ENCODE data around the gene EYA2. TPM values are rescaled to one million over a fixed set of nuclear protein-coding genes. Genes with fewer than 3 reads are reported as not detected.

EYA2 gene
- total RNA-seq, 1 donor from 2014 or later: 1.3 TPM

- Mint-ChIP-seq H3K27me3 (ENCODE audit: low read depth) (no peaks in the 10 kb centered on the region), H3K4me1 (peaks cover 8% of the 10 kb centered on the region), H3K4me3 (no peak overlapping the region), H3K27ac (ENCODE audit: unreplicated experiment) (no peak overlapping the region), H3K9me3 (no peaks in the 10 kb centered on the region), H3K36me3 (ENCODE audit: low read depth) (no peaks in the 10 kb centered on the region)
- TF ChIP-seq CTCF (conservative IDR thresholded peaks at IDR 0.05): no peak
- DNase-seq (ENCODE audit: low read depth, low spot score): no peak
Observed at GRCh38 chr20:47136782-47137181, 242.1 kb downstream of the EYA2 start.

DNA sequence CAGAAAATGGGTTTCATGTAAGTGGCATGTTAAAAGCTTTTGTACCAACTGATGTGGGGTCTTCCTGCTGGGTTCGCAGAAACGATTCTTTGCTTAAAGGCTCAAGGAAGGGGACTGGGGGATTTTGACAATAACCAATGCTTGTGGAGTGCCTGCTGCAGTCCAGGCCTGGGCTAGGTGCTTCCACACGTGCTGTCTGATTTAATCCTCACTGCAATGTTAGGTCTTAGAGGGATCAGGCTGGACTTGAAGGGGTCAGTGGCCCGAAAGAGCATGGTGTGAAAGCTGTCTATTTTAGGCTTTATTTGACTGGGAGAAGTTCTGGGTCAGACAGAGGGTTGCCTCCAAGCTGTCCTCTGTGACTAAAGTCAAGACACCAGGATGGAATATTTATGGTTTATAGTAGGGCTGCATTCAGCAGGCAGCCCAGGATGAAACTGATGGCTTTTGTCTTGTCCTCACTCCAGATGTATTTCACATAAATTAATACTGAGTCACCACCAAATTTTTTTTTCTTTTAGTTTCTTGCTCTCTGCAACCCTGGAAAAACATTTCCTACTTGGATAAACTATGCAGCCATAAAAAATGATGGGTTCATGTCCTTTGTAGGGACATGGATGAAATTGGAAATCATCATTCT, 242.7 kb downstream of the EYA2 start:
- peaks cover 8% of the 10 kb centered on the region for H3K4me1 Mint-ChIP-seq
- H3K27ac Mint-ChIP-seq (ENCODE audit: unreplicated experiment): no peak overlapping the region

GRCh38 chr20:47139934-47140535, 245.4 kb downstream of the EYA2 start:
- Mint-ChIP-seq H3K27ac (ENCODE audit: unreplicated experiment) (no peak overlapping the region), H3K27me3 (ENCODE audit: low read depth) (no peaks in the 10 kb centered on the region), H3K4me3 (no peak overlapping the region), H3K4me1 (peaks cover 14% of the 10 kb centered on the region), H3K36me3 (ENCODE audit: low read depth) (no peaks in the 10 kb centered on the region), H3K9me3 (no peaks in the 10 kb centered on the region)
- no peak for TF ChIP-seq CTCF (conservative IDR thresholded peaks at IDR 0.05)
- DNase-seq (ENCODE audit: low read depth, low spot score): no peak

More for the DNA sequence above, 242.7 kb downstream of the EYA2 start:
- Mint-ChIP-seq H3K4me3 (no peak overlapping the region), H3K36me3 (ENCODE audit: low read depth) (no peaks in the 10 kb centered on the region), H3K27me3 (ENCODE audit: low read depth) (no peaks in the 10 kb centered on the region), H3K9me3 (no peaks in the 10 kb centered on the region)
- no peak for TF ChIP-seq CTCF (conservative IDR thresholded peaks at IDR 0.05)
- DNase-seq (ENCODE audit: low read depth, low spot score): no peak

DNA sequence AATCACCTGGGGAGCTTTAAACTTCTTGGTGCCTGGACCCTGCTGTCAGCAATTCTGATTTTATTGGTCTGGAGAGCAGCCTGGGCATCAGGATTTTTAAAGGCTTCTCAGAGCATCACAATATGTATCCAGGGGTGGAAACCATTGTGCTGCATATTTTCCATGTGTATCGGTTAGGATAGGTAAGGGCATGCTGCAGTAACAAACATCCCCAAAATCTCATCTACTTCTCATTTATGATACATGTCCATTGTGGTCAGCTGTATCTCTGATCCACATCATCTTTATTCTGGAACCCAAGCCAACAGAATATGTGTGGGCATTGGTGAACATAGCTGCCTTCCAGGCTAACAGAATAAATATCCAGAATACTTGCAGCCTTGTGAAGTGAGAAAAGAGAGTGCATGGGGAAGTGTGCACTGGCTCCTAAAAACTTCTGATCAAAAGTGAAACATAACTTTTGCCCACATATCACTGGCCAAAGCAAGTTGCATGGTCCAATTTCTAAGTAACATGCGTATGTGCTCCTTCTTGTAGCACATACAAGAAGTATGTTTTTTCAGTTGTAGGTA, 246.8 kb downstream of the EYA2 start:
- no peaks in the 10 kb centered on the region for H3K9me3 Mint-ChIP-seq
- no peak overlapping the region for H3K4me3 Mint-ChIP-seq
- no peak for TF ChIP-seq CTCF (conservative IDR thresholded peaks at IDR 0.05)
- no peak for DNase-seq (ENCODE audit: low read depth, low spot score)
- H3K27me3 Mint-ChIP-seq (ENCODE audit: low read depth): no peaks in the 10 kb centered on the region
- H3K27ac Mint-ChIP-seq (ENCODE audit: unreplicated experiment): no peak overlapping the region
- H3K36me3 Mint-ChIP-seq (ENCODE audit: low read depth): no peaks in the 10 kb centered on the region
- H3K4me1 Mint-ChIP-seq: peaks cover 23% of the 10 kb centered on the region

DNA sequence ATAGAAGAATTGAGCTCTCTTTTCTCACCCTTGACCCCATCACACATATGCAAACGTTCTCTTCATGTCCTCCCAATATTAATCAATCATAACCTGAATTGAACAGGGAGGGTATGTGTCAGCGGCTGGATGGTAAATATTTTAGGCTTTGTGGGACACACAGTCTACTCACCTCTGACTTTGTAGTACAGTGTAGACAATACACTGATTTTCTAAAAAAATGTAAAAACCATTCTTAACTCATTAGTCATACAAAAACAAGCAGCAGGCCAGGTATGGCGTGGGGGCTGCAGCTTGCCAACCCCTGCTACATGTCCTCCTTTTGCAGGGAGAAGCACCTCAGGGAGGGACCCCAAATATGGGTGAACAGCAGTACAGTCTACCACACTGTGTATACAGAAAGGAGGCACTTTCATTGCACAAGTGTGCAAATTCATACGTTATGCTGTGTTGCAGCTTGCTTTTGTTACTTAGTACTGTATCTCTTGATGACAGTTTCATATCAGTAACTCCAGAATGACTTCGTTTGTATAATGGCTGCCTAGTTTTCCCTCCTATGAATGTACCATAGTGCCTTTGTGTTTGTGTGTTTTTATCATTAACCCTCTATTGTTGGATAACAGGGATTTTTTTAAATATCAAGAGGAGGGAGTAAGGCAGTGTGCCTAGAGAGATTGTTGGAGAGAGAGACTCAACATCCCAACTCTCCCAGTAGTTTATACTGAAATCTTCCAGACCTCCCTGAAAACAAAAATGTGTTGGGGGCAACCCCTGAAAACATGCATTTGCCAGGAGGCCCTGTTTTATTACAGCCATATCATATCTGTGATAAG, 247.5 kb downstream of the EYA2 start:
- Mint-ChIP-seq H3K36me3 (ENCODE audit: low read depth) (no peaks in the 10 kb centered on the region), H3K4me1 (peaks cover 22% of the 10 kb centered on the region), H3K27me3 (ENCODE audit: low read depth) (no peaks in the 10 kb centered on the region), H3K27ac (ENCODE audit: unreplicated experiment) (no peak overlapping the region), H3K4me3 (no peak overlapping the region), H3K9me3 (no peaks in the 10 kb centered on the region)
- DNase-seq (ENCODE audit: low read depth, low spot score): no peak
- TF ChIP-seq CTCF (conservative IDR thresholded peaks at IDR 0.05): no peak

Measured in neural crest cell (in vitro differentiated cells).